PFSK-1 (cell line): ENCODE data around the gene GPR137B.

Experiments
- FOXP2 ChIP-seq: optimal IDR thresholded peaks from 2 replicates; pipeline ENCODE3; 2011; ENCODE audit warnings: borderline replicate concordance, control low read depth, inconsistent platforms; ENCODE audit not compliant: insufficient read depth; ENCODE audit errors: extremely low read length, extremely low read depth
- POLR2AphosphoS5 ChIP-seq: IDR thresholded peaks from 2 replicates; pipeline ENCODE4 v1.6.1; 2012; ENCODE audit warnings: low read depth, mild to moderate bottlenecking, control low read depth, low read length, moderate library complexity
- REST ChIP-seq, 2 experiments: IDR thresholded peaks; 2 replicates each; pipeline versions ENCODE4 v1.6.1 to v1.8.0; 2011 to 2012; ENCODE audit warnings: low read depth in 2 of 2, low read length in 2 of 2, control low read depth in 1 of 2, inconsistent platforms in 1 of 2, mild to moderate bottlenecking in 1 of 2, moderate library complexity in 1 of 2; ENCODE audit not compliant: insufficient read depth in 1 of 2
- SIN3A ChIP-seq: IDR thresholded peaks from 2 replicates; pipeline ENCODE4 v1.6.1; 2012; ENCODE audit warnings: mild to moderate bottlenecking, low read length, moderate library complexity, borderline replicate concordance; ENCODE audit not compliant: insufficient read depth
- TAF1 ChIP-seq: IDR thresholded peaks from 2 replicates; pipeline ENCODE4 v1.6.1; 2012; ENCODE audit warnings: low read length, control low read depth, borderline replicate concordance; ENCODE audit not compliant: insufficient read depth

DNA sequence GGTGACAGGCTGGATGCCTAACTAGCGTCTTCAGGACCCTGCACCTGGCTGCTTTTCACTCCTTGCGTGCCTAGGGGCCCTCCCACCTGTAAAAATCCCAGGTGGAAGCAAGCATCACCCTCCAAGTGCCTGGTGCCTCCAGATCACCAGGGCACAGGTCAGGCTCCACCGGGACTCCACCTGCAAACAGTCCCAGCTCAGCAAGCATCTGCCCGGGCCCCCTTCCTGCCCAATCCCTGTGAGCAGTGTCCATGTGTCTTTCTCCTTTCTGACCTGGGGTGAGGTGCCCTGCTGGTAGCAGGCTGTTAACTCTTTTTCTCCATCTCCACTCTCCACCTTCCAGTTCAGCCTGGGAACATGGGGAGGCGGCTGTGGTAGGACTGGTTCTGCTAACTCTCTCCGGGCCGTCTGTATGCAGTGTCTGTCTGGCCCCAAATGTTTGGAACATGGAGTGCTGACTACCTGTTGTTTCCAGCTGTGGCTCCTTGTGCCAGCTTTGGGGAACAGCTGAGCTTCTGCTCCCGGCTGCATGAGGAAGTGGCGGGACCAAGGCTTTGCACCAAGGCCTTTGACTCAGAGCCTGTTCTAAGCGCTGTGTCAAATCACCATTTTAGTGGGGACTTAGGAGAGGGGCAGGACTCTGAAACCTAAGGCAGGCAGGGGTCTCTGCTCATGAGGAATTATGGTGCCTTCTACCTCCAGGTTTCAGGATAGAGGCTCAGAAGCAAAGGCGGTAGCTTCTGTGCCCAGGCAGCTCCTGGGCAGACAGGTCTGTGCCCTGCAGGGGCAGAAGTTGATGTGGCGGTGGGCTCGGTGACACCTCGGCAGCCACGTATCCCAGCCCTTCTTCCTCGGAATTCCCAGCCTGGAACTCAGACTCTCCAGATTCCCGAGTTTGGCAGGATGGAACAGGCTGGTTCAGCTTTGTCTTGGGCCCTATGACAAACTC is 5.5 kb downstream of the GPR137B start:
- no peak for TF ChIP-seq POLR2AphosphoS5
- TF ChIP-seq REST (IDR thresholded peaks at IDR 0.05; ENCODE audit: insufficient read depth in 1 of 2, low read depth in 2 of 2, low read length in 2 of 2) = no peak
- TF ChIP-seq SIN3A = no peak
- no peak for TF ChIP-seq TAF1
- no peak for TF ChIP-seq FOXP2
